A549 (cell line): ENCODE measurements around the gene FGFR1OP2.
A peak's percentile ranks its signal among the peaks of the same experiment; 100 is the strongest.

Experiments used
- CBX8 ChIP-seq: fragments of 200-600 bp; sonication (generic); IDR thresholded peaks from 2 replicates; pipeline ENCODE4 v1.6.1; 2016
- CTCF ChIP-seq: fragments of >200 bp; sonication (Bioruptor Twin); formaldehyde crosslinking; IDR thresholded peaks from 3 replicates; pipeline ENCODE4 v1.5.1; 2016
- GATA3 ChIP-seq: IDR thresholded peaks from 2 replicates; pipeline ENCODE4 v1.6.1; 2012; ENCODE audit warnings: borderline replicate concordance
- HEYL ChIP-seq: fragments of 250-450 bp; sonication (Bioruptor Pico); IDR thresholded peaks from 2 replicates; pipeline ENCODE4 v1.8.0; 2021; ENCODE audit warnings: mild to moderate bottlenecking, moderate library complexity
- HOXB13 ChIP-seq: fragments of 250-450 bp; sonication (Bioruptor Pico); IDR thresholded peaks from 2 replicates; pipeline ENCODE4 v1.5.0; 2020; ENCODE audit warnings: low read depth, mild to moderate bottlenecking, moderate library complexity
- JUN ChIP-seq, 2 experiments: fragments of >200 bp; sonication (Bioruptor Twin); formaldehyde crosslinking; IDR thresholded peaks; 2 replicates in 1 of 2; 3 replicates in 1 of 2; pipeline ENCODE4 v1.6.1; 2016 to 2017
- MAFK ChIP-seq: fragments of 450-650 bp; IDR thresholded peaks from 2 replicates; pipeline ENCODE4 v1.6.1; 2014; ENCODE audit not compliant: partially characterized antibody
- POLR2A ChIP-seq: IDR thresholded peaks from 2 replicates; pipeline ENCODE4 v1.6.1; 2012; ENCODE audit warnings: mild to moderate bottlenecking, low read length
- REST ChIP-seq: fragments of 200-600 bp; sonication (generic); IDR thresholded peaks from 2 replicates; pipeline ENCODE4 v1.6.1; 2016; ENCODE audit warnings: antibody characterized with exemption, mild to moderate bottlenecking, moderate library complexity
- SMC3 ChIP-seq: fragments of >200 bp; sonication (Bioruptor Twin); formaldehyde crosslinking; IDR thresholded peaks from 3 replicates; pipeline ENCODE4 v1.6.1; 2018; ENCODE audit warnings: inconsistent platforms
- SREBF2 ChIP-seq: fragments of 450-650 bp; IDR thresholded peaks from 2 replicates; pipeline ENCODE4 v1.6.1; 2014; ENCODE audit warnings: mild to moderate bottlenecking, moderate library complexity

GRCh38 chr12:27005495-27005894, 67.2 kb downstream of the FGFR1OP2 start:
- TF ChIP-seq SMC3 (no peak), POLR2A (no peak), MAFK (peak; percentile 86), CTCF (no peak), SREBF2 (no peak), JUN (IDR thresholded peaks at IDR 0.05) (no peak), GATA3 (no peak), REST (no peak), HOXB13 (CRISPR knock-in tag) (no peak), HEYL (no peak), CBX8 (no peak)
